Esophagus muscularis mucosa (tissue), 4 donors: ENCODE measurements around the gene KNG1. TPM values are rescaled to one million over a fixed set of nuclear protein-coding genes. Genes with fewer than 3 reads are reported as not detected.

Experiments used
- DNase-seq: peaks from one replicate; pipeline ENCODE4 v3.0.0-alpha.2; 2017; ENCODE audit errors: extremely low spot score
- H3K27ac ChIP-seq, 4 donors: fragments of 200-600 bp; sonication (generic); replicated peaks in 1 of 4; 1 replicate in 3 of 4; 2 replicates in 1 of 4; pipeline ENCODE4 v1.5.1; 2016 to 2019; ENCODE audit warnings: mild to moderate bottlenecking in 1 of 4
- H3K27me3 ChIP-seq, 4 donors: fragments of 200-600 bp; sonication (generic); one replicate each; pipeline versions ENCODE4 v1.5.1 to v1.6.0; 2016 to 2019
- H3K36me3 ChIP-seq, 4 donors: fragments of 200-600 bp; sonication (generic); one replicate each; pipeline ENCODE4 v1.5.1; 2016 to 2019
- H3K4me1 ChIP-seq, 4 donors: fragments of 200-600 bp; sonication (generic); one replicate each; pipeline ENCODE4 v1.5.1; 2016 to 2019
- H3K4me3 ChIP-seq, 4 donors: fragments of 200-600 bp; sonication (generic); 1 replicate in 2 of 4; 2 replicates in 2 of 4; pipeline ENCODE4 v1.5.1; 2016 to 2019; ENCODE audit warnings: mild to moderate bottlenecking in 4 of 4, moderate library complexity in 1 of 4
- H3K9me3 ChIP-seq, 4 donors: fragments of 200-600 bp; sonication (generic); 1 replicate in 3 of 4; 2 replicates in 1 of 4; pipeline ENCODE4 v1.5.1; 2016 to 2019
- EP300 ChIP-seq: sonication (generic); formaldehyde crosslinking; IDR thresholded peaks from one replicate; pipeline ENCODE4 v1.6.1; 2017; ENCODE audit warnings: antibody characterized with exemption
- POLR2A ChIP-seq: fragments of 450-650 bp; IDR thresholded peaks from one replicate; pipeline ENCODE4 v1.6.1; 2017; ENCODE audit warnings: antibody characterized with exemption, moderate library complexity, mild to moderate bottlenecking, low read depth
- POLR2AphosphoS5 ChIP-seq, 2 donors: sonication (generic); formaldehyde crosslinking; IDR thresholded peaks; one replicate each; pipeline ENCODE4 v1.6.1; 2017; ENCODE audit warnings: antibody characterized with exemption in 2 of 2
- WGBS: methylation state at CpG from one replicate; pipeline ENCODE4 v1.1.5; 2018; 5-methylcytosine and 5-hydroxymethylcytosine counted together
- intact Hi-C: fragments of 100-400 bp; cut with DNase I; formaldehyde crosslinking; loops from one replicate; pipeline ENCODE4 v1.15.1; 2023
- total RNA-seq, 4 donors: library from RNA; depleted of rRNA; stranded (reverse); fragments of >200 nt; gene quantifications; one replicate each; pipeline versions ENCODE4 v1.1.0 to v1.2.1, GENCODE V29; 2016
- TF ChIP-seq, protein P1 (sequence below), 3 experiments: fragments of 200-600 bp in 2 of 3; fragments of 450-650 bp in 1 of 3; sonication (generic) in 2 of 3; IDR thresholded peaks; one replicate each; pipeline ENCODE4 v1.5.1; 2017 to 2019; ENCODE audit warnings: antibody characterized with exemption in 3 of 3, mild to moderate bottlenecking in 2 of 3, moderate library complexity in 1 of 3

The KNG1 gene
- total RNA-seq, 4 donors from 2014 or later, result not detected

- no peak for DNase-seq
- H3K4me1 ChIP-seq, result no peaks in the 10 kb centered on the region
- H3K36me3 ChIP-seq, result no peaks in the 10 kb centered on the region
- H3K27me3 ChIP-seq, result peaks cover 0 to 3% (median 0%) of the 10 kb centered on the region in 4 donors
- no peak overlapping the region for H3K27ac ChIP-seq
- no peak overlapping the region for H3K4me3 ChIP-seq
- no peak for TF ChIP-seq EP300
- TF ChIP-seq POLR2A, result no peak
- TF ChIP-seq, protein P1, sequence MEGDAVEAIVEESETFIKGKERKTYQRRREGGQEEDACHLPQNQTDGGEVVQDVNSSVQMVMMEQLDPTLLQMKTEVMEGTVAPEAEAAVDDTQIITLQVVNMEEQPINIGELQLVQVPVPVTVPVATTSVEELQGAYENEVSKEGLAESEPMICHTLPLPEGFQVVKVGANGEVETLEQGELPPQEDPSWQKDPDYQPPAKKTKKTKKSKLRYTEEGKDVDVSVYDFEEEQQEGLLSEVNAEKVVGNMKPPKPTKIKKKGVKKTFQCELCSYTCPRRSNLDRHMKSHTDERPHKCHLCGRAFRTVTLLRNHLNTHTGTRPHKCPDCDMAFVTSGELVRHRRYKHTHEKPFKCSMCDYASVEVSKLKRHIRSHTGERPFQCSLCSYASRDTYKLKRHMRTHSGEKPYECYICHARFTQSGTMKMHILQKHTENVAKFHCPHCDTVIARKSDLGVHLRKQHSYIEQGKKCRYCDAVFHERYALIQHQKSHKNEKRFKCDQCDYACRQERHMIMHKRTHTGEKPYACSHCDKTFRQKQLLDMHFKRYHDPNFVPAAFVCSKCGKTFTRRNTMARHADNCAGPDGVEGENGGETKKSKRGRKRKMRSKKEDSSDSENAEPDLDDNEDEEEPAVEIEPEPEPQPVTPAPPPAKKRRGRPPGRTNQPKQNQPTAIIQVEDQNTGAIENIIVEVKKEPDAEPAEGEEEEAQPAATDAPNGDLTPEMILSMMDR (IDR thresholded peaks at IDR 0.05), result no peak
- no peak for TF ChIP-seq POLR2AphosphoS5 (IDR thresholded peaks at IDR 0.05)
- intact Hi-C loops, result no loop called here
- 61% methylated on average over 3 of the region's 3 CpGs for WGBS
- H3K9me3 ChIP-seq, result no peaks in the 10 kb centered on the region
Observed at GRCh38 chr3:186743666-186744065, 26.5 kb downstream of the KNG1 start.

GRCh38 chr3:186746008-186746407 is 28.8 kb downstream of the KNG1 start:
- H3K4me1 ChIP-seq, result no peaks in the 10 kb centered on the region
- H3K9me3 ChIP-seq, result no peaks in the 10 kb centered on the region
- H3K36me3 ChIP-seq, result no peaks in the 10 kb centered on the region
- 19% methylated on average over 10 of the region's 10 CpGs for WGBS
- H3K27ac ChIP-seq, result no peak overlapping the region
- H3K4me3 ChIP-seq, result no peak overlapping the region
- peaks cover 0 to 3% (median 0%) of the 10 kb centered on the region in 4 donors for H3K27me3 ChIP-seq
- TF ChIP-seq EP300 (no peak), POLR2A (no peak), POLR2AphosphoS5 (IDR thresholded peaks at IDR 0.05) (no peak)
- TF ChIP-seq, protein P1 (IDR thresholded peaks at IDR 0.05), result no peak
- intact Hi-C loops, result no loop called here
- DNase-seq, result no peak

DNA sequence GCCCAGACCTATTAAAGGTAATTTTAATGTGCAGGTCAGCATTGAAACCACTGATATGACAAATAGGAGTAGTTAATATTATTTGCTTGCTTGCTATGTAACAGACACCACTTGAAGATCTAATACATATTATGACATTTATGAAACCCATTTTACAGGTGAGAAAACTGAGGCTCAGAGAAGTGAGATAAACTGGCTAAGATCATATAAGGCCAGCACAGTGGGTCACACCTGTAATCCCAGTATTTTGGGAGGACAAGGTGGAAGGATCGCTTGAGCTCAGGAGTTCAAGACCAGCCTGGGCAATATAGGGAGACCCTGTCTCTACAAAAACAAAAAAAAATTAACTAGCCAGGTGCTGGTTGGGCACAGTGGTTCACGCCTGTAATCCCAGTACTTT is 33.2 kb downstream of the KNG1 start:
- DNase-seq, result no peak
- no peak overlapping the region for H3K4me3 ChIP-seq
- intact Hi-C loops, result no loop called here
- TF ChIP-seq EP300, result no peak
- TF ChIP-seq POLR2AphosphoS5 (IDR thresholded peaks at IDR 0.05), result no peak
- no peak for TF ChIP-seq POLR2A
- TF ChIP-seq, protein P1 (IDR thresholded peaks at IDR 0.05), result no peak
- peaks cover 0 to under 1% (median 0%) of the 10 kb centered on the region in 4 donors for H3K27me3 ChIP-seq
- no peak overlapping the region for H3K27ac ChIP-seq
- H3K36me3 ChIP-seq, result no peaks in the 10 kb centered on the region
- WGBS, result 93% methylated on average over 2 of the region's 2 CpGs
- H3K9me3 ChIP-seq, result no peaks in the 10 kb centered on the region
- no peaks in the 10 kb centered on the region for H3K4me1 ChIP-seq

DNA sequence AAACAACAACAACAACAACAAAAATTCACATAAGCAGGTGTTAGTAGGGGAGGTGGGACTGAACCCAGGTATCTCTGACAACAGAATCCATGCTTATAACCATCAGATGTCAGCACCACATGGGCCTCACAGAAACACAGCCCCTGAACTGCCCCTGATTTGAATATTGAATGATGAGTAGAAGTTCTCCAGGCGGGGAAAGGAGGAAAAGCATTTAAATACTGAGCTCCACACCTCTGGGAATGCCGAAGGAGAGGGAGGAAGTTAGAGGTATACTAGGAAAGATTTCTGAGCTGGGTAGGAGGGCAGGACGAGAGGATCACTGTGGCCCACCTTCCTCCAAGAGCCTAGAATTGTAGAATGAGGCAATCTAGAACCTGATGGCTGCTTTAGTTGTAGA is 34.3 kb downstream of the KNG1 start:
- DNase-seq, result no peak
- H3K4me1 ChIP-seq, result no peaks in the 10 kb centered on the region
- 59% methylated on average over 3 of the region's 3 CpGs for WGBS
- intact Hi-C loops, result no loop called here
- no peaks in the 10 kb centered on the region for H3K36me3 ChIP-seq
- no peak overlapping the region for H3K4me3 ChIP-seq
- H3K27me3 ChIP-seq, result peaks cover 0 to 5% (median 0%) of the 10 kb centered on the region in 4 donors
- no peaks in the 10 kb centered on the region for H3K9me3 ChIP-seq
- TF ChIP-seq EP300, result no peak
- TF ChIP-seq POLR2A, result no peak
- TF ChIP-seq, protein P1 (IDR thresholded peaks at IDR 0.05), result no peak
- no peak for TF ChIP-seq POLR2AphosphoS5 (IDR thresholded peaks at IDR 0.05)
- no peak overlapping the region for H3K27ac ChIP-seq

GRCh38 chr3:186754006-186754405 is 36.8 kb downstream of the KNG1 start:
- no peak for TF ChIP-seq POLR2A
- TF ChIP-seq EP300, result no peak
- TF ChIP-seq, protein P1 (IDR thresholded peaks at IDR 0.05), result no peak
- no peak for TF ChIP-seq POLR2AphosphoS5 (IDR thresholded peaks at IDR 0.05)
- H3K36me3 ChIP-seq, result no peaks in the 10 kb centered on the region
- no peak overlapping the region for H3K27ac ChIP-seq
- intact Hi-C loops, result no loop called here
- DNase-seq, result no peak
- no peak overlapping the region for H3K4me3 ChIP-seq
- H3K4me1 ChIP-seq, result no peaks in the 10 kb centered on the region
- H3K9me3 ChIP-seq, result no peaks in the 10 kb centered on the region
- H3K27me3 ChIP-seq, result peaks cover 0 to 10% (median 0%) of the 10 kb centered on the region in 4 donors
- WGBS, result 84% methylated on average over 7 of the region's 7 CpGs
